AG08396 (cell line): ENCODE results near the gene MAMDC2.
"Not testable (repeated sequence)": the region's sequence is repeated elsewhere in the genome, so short reads cannot be mapped to it uniquely, and the experiment has no call there.

ENCODE experiments used
- DNase-seq: peaks from one replicate; pipeline ENCODE4 v3.0.0; 2012; ENCODE audit warnings: low spot score, mixed read lengths

Gene MAMDC2

GRCh38 chr9:70205366-70206020 lies 161.8 kb downstream of the MAMDC2 start:
- no peak for DNase-seq

GRCh38 chr9:70217029-70217428 lies 173.4 kb downstream of the MAMDC2 start:
- no peak for DNase-seq

- peak; percentile 48 for DNase-seq
These were observed 175.1 kb downstream of the MAMDC2 start for GRCh38 chr9:70218767-70219166.

DNA sequence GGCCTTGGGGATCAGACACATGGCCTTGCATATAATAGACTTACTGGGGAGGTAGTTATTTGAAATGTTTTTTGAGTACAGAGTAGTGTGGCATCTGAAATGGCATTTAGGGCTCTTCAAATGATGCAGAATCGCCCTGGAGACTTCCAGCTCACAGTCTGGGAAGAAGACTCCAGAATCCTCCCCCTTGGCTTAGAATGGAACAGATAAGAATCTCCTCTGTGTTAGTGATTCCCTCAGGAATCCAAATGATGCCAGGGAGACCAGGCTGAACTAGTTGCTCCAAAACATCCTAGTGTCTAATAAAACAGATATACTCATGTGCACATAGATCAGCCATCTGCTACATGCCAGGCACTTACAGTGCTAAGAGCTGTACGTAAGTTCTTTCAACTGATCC lies 176.6 kb downstream of the MAMDC2 start:
- DNase-seq = no peak

DNA sequence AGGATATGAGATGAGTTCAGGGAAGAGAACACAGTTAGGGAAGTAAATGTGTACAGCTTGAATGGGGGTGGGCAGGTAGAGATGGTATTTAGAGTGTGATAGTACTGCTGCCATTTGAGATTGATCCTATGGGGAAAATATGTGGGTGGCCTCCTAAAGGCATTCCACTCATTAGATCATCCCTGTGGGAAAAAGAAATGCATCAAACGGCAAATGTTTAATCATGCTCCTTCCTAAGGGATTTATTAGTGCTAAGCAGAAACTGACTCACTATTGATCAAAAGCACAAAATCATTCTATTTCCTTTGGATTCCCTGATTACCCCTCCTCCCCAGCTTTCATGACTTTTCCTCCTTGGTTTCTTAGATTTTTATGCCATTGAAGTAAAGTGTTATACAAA lies 178.7 kb downstream of the MAMDC2 start:
- DNase-seq = no peak

DNA sequence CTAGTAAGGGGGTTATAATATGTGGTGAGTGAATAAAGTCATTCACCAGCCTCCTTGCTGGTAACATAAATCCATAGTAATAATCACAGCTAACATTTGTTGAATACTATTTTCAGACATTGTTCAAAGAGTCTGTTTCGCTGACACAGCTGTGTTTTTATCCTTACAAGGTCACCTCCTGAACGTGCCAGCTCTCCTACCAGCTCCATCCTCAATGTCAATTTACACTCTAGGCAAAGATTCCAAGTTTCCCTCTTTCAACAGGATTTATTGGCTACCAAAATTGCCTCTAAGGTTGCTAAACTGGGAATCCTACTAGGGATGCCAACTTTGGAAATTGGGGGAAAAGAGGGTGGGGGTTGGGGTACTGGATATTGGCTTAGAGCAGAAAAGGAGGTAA lies 184.5 kb downstream of the MAMDC2 start:
- no peak for DNase-seq

- no peak for DNase-seq
These were observed 185.0 kb downstream of the MAMDC2 start for GRCh38 chr9:70228611-70229010.

- no peak for DNase-seq
These were observed 185.4 kb downstream of the MAMDC2 start for GRCh38 chr9:70229026-70229425.

DNA sequence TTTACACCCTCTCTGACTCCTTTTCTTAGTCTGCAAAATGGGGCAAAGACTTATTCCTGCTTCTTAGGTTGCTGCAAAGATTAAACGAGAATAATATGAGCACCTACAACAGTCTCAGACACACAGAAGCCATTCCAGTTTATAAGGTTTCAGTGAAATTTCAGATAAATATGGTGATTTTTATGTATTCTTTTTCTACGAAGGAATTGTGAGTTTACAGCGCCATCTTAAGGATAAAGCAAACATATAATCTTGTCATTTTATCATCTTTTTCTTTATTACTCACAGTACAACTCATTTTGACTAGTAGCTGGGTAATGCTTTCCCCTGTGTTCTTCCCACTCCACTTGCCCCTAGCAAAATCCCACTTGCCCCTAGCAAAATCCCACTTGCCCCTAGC lies 185.9 kb downstream of the MAMDC2 start:
- no peak for DNase-seq

GRCh38 chr9:70232476-70232875 lies 188.8 kb downstream of the MAMDC2 start:
- DNase-seq = no peak

- DNase-seq = not testable (repeated sequence)
These were observed 190.6 kb downstream of the MAMDC2 start for GRCh38 chr9:70234208-70234607.

GRCh38 chr9:70245952-70246351 lies 202.3 kb downstream of the MAMDC2 start:
- not testable (repeated sequence) for DNase-seq

DNA sequence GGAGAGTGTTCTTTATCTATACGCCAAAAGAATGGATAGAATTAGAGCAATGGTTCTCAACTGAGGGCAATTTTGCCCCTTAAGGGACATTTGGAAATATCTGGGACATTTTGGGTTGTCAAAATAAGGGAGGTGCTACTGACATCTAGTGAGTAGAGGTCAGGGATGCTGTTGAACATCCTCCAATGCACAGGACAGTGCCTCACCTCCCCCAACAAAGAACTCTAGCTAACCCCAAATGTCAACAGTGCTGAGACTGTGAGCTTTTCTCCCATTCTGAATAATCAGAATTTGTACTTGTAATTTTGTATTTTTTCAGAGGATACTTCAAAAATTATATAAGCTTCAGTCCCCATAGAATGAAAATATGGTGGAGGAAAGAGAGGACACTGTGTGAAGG lies 206.6 kb downstream of the MAMDC2 start:
- no peak for DNase-seq

- no peak for DNase-seq
These were observed 211.8 kb downstream of the MAMDC2 start for GRCh38 chr9:70255486-70255885.

DNA sequence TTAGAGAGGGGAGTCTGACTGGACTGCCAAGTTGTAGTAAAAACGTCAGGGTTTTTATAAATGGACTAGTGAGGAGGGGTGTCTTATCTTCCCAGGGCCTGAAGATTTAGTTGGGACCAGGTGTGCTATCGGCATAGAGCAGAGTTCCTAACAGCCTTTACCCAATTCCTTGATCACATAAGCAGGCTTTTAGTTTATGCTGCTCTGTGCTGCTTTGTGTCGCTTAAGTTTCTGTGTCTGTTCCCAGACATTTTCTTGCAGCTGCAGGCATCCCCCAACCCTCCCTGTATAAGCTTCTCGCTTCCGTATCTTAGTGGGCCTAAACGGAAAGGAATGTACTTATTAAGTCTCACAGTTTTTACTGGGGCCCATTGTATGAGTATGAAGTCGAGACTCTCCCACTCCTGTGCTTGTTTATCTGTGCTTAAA lies 212.5 kb downstream of the MAMDC2 start:
- peak; percentile 54 for DNase-seq

DNA sequence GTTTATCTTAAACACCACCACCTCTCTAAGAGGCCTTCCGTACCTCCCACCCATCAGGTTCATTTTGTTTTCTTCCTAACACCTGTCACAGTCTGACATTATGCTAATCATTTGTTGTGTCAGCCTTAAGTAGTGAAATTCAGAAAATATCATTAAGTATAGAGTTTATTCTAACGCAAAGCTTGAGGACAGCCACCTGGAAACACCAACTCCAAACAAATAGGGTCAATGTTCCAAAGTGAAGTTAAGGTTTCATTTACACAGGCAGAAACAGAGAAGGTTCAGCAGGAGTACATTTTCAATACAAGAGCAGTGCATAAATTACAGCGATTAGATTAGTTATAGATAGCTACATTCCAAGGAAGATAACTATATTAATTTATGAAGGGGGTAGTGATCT lies 213.9 kb downstream of the MAMDC2 start:
- DNase-seq = no peak

DNA sequence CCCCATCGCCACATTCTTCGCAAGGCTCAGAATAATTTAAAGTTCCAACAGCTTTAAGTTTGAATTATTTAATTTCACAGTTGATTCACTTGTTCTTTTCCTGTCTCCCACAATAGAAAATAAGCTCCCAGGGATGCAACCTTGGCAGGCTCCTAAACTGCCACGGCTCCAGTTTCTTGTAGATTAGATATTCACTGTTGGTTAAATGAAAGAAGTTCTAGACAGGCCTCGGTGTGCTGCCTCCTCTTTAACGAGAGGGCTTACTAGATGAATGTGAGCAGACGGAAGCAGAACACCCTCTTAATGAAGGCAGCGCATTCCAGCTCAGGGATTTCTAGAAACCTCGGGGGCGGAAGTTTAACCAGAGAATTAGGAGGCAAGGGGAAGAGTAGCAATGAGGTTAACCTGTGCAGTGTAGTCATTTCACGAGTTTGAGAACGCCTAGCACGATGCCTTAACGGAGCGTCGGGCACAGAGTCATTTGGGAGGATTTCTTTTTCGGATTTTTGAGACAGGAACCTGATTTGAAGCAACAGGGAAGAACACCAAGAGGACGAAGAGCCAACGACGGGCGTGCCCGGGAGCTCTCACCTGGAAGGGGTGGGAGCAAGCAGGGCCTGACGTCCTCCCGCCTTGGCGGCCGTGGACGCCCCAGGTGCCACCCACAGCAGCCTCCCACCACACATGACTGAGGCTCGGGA lies 214.5 kb downstream of the MAMDC2 start:
- peak; percentile 27 for DNase-seq

- peak; percentile 97 for DNase-seq
These were observed 215.3 kb downstream of the MAMDC2 start, which contains the start of gene SMC5 for GRCh38 chr9:70258692-70259511. Gene SMC5 (plus strand): TSS chr9:70258978. CDS start chr9:70259079, 101 bp downstream.

DNA sequence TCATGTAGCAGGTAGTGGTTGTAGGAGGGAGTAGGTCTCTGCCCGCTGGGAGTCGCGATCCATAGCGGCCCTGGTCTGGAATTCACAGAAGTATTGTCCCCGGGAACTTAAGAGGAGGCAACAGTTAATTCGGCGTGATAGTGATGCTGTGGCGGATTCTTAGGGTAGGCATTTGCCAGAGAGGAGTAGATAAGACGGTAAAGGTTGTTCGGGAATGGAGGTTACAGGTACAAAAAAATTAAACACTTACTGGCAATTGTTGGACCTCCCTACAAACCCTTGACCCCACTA lies 215.8 kb downstream of the MAMDC2 start:
- DNase-seq = no peak

DNA sequence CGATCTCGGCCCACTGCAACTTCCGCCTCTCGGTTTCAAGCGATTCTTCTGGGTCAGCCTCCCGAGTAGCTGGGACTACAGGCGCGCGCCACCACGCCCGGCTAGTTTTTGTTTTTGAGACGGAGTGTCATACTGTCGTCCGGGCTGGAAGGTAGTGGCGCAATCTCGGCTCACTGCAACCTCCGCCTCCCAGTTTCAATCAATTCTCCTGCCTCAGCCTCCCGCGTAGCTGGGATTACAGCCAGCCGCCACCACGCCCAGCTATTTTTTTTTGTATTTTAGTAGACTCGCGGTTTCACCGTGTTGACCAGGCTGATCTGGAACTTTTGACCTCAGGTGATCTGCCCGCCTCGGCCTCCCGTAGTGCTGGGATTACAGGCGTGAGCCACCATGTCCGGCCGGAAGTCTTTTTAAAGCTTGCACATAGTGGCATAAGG lies 216.4 kb downstream of the MAMDC2 start:
- DNase-seq = no peak

- DNase-seq = no peak
These were observed 217.0 kb downstream of the MAMDC2 start for GRCh38 chr9:70260606-70261005.

DNA sequence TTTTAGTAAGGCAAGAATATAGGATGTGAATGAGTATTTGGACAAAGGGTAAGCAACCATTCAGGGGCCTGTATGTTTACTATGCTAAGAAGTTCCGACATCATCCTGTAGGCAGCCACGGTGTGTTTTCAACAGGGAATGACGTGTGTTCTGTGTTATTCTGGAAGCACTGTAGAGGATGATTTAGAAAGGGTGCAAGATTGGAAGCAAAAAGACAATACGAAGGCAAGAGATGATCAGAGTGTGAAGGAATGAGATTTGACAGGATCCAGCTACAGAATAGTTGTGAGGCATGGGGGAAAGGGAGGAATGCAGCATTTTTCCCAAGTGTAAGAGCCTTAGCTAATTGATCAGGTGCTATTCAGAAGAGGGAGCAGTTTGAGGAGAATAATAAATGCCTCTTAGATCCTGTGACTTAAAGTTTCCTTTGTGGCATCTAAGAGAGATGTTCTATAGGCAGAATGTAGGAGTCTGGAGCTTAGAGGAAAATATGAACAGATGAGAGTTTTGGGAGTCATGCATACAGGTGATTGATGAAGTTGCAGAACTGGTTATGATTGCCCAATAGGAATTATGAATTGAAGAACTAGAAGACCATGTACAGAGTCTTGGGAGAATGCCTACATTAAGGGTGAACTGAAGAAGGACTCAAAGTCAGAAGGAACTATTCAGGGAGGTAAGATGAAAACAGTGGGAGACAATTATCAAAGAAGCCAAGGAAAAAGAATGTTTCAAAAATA lies 217.7 kb downstream of the MAMDC2 start:
- no peak for DNase-seq
